Fibroblast of peridontal ligament (primary cell): ENCODE data around the gene NCBP3.

Experiments used
- DNase-seq: peaks from one replicate; pipeline ENCODE4 v3.0.0-alpha.2; 2010; ENCODE audit errors: extremely low read depth

NCBP3 gene

DNA sequence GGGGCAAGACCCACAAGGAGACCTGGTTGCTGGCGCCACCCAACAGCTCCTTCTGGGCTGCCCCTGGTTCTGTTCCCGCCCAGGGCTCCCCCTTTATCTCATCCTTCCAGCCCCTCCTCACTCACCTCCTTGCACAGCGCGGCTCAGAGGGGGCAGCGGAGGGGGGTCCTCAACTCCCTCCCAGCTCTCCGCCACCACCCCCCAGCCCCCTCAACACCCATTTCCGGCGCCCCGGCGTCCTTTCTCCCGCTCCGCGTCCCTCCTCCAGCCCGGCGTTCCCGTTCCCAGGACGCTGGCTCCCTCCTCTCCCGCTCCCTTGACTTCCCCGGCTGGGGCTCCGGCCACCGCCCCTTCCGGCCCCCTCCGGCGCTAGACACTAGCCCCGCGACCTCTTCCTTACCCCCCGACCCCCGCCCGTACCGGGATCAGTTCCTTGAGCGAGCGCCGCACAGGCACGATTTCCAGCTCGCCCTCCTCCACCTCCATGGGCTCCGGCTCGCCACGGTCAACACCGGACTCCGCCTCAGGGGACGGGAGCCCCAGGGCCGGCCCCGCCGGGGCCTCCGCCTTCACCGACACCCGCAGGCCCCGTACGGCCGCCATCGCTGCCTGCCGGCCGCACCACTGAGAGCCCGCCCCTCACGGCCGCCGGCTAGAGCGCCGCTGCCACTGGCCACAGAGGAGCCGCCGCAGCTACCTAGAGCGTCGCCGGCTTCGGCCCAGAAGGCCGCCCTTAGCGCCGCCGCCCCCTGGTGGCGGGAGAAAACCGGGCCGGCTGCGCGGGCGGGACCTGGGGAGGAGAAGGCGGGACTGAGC lies at the start of gene NCBP3:
TSS of gene NCBP3 (minus strand) at position 626 of the 816 bp plus-strand sequence. CDS start at position 603, 23 bp downstream.
- peak; percentile 87 for DNase-seq

GRCh38 chr17:3895354-3895753 lies 49.3 kb upstream of the NCBP3 start:
- no peak for DNase-seq

DNA sequence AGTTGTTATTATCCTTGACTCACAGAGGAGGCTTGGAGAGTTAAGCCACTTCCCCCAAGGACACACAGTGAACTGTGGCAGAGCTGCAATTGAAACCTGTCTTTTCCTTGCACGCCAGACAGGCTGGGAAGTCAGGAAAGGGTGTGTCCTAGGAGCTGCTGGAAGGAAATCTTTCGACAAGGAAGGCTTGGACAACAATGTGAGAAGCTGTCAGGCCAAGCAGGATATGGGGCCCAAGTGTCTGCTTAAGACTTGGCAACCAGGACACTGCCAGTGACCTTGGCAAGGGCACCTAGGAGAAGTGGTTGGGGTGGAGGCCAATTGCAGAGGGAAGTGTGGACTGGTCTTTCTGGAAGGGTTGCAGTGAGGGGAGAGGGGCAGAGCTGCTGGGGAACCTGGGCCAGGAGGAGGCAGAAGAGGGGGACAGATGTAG lies 48.9 kb upstream of the NCBP3 start:
- DNase-seq = peak; percentile 26

DNA sequence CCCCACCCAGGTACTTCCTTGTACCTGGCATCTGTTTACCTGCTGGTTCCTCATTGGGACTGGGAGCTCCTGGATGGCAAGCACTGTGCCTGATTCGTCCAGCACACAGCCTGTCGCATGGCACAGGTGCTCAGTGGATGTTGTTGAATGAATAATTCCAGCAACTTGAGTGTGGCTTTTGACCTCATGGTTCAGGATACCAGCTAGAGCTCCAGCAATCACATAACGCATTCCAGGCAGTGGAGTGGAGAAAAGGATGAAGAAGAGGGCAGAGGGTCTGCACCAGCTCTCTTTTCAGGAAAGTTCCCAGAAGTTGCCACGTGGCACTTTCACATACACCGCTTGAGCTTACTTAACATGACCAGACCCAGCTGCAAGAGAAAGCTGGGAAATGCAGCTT lies 48.1 kb upstream of the NCBP3 start:
- DNase-seq = no peak

GRCh38 chr17:3893720-3894116 lies 47.7 kb upstream of the NCBP3 start:
- no peak for DNase-seq

- DNase-seq = peak; percentile 52
Observed at GRCh38 chr17:3893003-3893719, 47.1 kb upstream of the NCBP3 start, which contains the start of gene CAMKK1. Gene CAMKK1, minus strand, starts transcription at chr17:3893053. Its CDS starts 7,366 bp downstream, at chr17:3885687.

DNA sequence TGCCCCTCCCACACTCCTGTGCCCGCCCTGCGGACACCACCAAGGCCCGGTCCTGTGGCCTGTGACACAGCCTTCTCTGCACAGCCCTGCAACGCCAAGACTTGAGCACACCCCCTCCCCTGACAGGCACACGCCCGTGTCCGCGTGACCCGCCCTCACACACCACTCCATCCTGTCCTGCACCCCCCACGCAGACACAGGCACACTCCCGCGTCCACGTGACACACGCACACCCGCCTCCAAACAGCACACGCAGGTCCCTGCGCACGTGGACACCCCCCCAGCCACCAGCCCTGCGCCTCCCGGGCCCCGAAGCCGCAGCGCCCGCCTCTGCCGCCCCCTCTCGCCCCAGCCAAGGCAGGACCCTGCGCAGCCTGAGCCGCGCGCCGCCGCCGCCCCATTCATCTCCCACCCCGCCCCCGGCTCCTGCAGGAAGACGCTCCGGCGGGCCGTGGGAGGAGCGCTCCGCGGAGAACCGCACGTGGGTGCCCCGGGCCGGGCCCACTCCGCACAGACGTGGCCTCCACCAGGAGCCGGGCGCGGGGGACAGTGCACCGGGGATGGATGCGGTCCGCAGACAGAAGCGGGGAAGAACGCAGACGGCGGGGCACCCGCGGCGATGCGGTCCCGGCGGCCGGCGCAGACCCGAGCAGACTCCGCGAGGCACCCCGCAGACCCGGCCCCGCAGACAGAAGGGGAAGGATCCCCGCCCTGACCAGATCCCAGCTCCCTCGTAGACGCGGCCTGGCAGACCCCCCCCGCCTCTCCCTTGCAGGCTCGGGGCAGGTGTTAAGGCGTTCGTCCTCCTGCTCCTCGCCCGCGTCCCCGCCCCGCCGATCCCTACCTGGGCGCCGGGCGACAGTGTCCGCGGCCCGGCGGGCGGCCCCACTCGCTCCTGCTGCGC lies 46.3 kb upstream of the NCBP3 start:
- peak; percentile 19 for DNase-seq

GRCh38 chr17:3891626-3892094 lies 45.6 kb upstream of the NCBP3 start:
- DNase-seq = no peak

GRCh38 chr17:3890878-3891219 lies 44.8 kb upstream of the NCBP3 start:
- DNase-seq = no peak

GRCh38 chr17:3890082-3890877 lies 44.2 kb upstream of the NCBP3 start:
- peak; percentile 72 for DNase-seq

- no peak for DNase-seq
Observed at GRCh38 chr17:3889325-3890012, 43.4 kb upstream of the NCBP3 start.

DNA sequence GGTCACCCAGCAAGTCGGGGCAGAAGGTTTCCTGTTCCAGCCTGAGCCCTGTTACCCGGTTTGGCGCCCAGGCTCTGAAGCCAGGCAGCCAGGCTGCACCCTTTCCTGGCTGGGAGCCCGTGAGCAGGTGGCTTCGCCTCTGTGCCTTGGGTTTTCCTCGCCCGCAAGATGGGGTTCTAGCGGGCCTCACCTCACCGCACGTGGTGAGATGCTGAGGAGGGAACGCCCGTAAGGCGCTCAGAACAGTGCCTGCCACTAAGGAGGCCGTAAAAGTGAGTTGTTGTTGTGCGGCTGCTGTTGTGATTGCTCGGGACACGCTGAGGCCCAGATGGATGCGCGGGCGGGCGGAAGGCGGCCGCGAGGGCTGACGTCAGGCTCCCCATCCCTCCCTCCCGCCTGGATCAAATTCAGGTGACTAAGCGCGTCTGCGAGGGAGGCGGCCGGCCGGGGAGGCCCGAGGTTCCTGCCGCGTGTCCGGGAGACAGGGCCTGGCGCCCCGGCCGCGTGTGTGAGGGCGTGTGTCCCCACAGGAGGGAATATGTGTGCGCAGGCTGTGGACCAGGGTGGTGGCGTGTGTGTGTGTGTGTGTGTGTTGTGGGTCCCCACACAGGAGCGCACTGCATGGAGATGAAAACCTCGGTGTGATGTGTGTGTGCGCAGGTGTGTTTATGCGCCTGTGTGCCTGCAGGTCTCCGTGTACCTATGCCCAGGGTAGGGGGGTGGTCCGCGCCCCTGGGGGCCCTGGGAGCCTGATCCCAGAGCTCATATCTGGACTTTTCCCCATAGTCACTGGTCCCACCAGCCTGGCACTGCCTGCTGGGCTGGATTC lies 42.5 kb upstream of the NCBP3 start:
- DNase-seq = peak; percentile 51

GRCh38 chr17:3887804-3888203 lies 41.8 kb upstream of the NCBP3 start:
- no peak for DNase-seq

DNA sequence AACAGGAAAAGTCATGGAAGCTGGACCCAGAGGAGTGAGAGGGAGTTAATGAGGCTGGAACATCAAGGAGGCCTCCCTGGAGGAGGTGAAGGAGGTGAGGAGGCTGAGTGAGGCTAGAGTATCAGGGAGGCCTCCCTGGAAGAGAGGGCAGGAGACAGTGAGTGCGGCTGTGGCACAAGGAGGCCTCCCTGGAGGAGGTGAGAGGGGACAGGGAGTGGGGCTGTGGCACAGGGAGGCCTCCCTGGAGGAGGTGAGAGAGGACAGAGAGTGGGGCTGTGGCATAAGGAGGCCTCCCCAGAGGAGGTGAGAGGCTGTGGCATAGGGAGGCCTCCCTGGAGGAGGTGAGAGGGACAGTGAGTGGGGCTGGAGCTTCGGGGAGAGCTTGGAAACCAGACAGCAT lies 41.3 kb upstream of the NCBP3 start:
- DNase-seq = no peak

DNA sequence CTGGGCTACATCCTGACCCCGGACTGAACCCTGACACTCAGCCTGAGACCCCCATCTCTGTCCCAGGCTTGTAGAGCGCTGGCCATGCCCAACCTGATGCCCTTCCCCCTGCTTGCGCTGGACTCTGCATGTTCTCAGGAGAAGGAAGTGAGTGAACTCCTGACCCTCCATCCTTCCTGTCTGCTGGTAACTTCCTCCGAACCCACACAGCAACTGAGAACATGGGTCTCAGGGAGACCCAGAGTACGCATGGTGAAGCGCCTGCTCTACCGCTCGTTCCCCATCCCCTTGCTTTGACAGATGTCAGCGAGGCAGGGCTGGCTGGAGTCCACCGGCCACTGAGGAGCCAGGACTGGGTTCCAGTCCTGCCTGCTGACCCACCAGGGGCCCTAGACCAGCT lies 40.7 kb upstream of the NCBP3 start:
- DNase-seq = no peak

DNA sequence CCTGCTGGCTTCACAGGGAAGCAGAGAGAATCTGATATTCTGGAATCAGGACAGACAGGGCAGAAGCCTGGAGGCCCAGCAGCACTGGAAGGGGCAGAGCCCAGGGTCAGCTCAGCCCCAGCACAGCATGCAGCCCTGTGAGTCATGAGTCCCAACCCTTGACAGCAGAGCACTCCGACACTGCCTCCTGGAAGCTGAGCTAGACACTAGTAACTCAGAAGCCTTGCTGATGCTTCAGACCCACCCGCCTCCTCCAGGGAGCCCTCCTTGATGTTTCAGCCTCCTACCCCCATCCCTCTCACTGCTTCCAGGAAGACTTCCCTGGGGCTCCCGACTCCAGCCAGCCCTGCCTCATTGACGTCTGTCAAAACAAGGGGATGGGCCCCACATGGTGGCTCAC lies 39.9 kb upstream of the NCBP3 start:
- DNase-seq = peak; percentile 51

- DNase-seq = no peak
Observed at GRCh38 chr17:3885271-3885670, 39.2 kb upstream of the NCBP3 start.

GRCh38 chr17:3884188-3884587 lies 38.1 kb upstream of the NCBP3 start:
- no peak for DNase-seq

DNA sequence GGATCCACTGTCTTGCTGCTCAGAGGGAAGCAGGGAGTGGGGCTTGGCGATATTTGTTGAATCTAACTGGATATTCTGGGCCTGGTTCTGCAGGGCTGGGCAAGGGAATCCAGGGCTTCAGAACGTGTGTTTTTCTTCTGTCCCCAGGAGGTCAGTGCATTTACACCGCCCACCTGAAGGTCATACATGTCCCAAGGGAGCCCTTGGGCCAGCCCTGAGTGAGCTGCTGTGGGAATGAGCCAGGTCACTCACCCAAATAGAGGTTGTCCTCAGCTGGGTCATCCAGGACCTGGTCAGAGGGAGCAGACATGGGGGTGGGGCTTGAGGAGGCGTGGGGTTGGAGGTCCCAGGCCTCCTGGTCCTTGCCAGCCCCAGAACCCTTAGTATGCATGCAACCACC lies 36.2 kb upstream of the NCBP3 start:
- no peak for DNase-seq

- DNase-seq = no peak
Observed at GRCh38 chr17:3880983-3881382, 34.9 kb upstream of the NCBP3 start.
